PC-9 (cell line): ENCODE results near the gene DHX30.
"Not testable (repeated sequence)": the region's sequence is repeated elsewhere in the genome, so short reads cannot be mapped to it uniquely, and the experiment has no call there.

Experiments used
- EZH2 ChIP-seq: fragments of 200-600 bp; sonication (generic); IDR thresholded peaks from 2 replicates; pipeline ENCODE4 v1.8.0; 2017; ENCODE audit warnings: antibody characterized with exemption, low read depth
- TF ChIP-seq, protein P1 (sequence below): fragments of 200-600 bp; sonication (generic); conservative IDR thresholded peaks from 2 replicates; pipeline ENCODE4 v1.6.1; 2017; ENCODE audit warnings: mixed run types, antibody characterized with exemption, mild to moderate bottlenecking, moderate library complexity

DNA sequence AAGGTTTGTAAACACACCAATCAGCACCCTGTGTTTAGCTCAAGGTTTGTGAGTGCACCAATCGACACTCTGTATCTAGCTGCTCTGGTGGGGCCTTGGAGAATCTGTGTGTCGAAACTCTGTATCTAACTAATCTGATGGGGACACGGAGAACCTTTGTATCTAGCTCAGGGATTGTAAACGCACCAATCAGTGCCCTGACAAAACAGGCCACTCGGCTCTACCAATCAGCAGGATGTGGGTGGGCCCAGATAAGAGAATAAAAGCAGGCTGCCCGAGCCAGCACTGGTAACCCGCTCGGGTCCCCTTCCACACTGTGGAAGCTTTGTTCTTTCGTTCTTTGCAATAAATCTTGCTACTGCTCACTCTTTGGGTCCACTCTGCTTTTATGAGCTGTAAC is 85.1 kb downstream of the DHX30 start:
- TF ChIP-seq, protein P1, sequence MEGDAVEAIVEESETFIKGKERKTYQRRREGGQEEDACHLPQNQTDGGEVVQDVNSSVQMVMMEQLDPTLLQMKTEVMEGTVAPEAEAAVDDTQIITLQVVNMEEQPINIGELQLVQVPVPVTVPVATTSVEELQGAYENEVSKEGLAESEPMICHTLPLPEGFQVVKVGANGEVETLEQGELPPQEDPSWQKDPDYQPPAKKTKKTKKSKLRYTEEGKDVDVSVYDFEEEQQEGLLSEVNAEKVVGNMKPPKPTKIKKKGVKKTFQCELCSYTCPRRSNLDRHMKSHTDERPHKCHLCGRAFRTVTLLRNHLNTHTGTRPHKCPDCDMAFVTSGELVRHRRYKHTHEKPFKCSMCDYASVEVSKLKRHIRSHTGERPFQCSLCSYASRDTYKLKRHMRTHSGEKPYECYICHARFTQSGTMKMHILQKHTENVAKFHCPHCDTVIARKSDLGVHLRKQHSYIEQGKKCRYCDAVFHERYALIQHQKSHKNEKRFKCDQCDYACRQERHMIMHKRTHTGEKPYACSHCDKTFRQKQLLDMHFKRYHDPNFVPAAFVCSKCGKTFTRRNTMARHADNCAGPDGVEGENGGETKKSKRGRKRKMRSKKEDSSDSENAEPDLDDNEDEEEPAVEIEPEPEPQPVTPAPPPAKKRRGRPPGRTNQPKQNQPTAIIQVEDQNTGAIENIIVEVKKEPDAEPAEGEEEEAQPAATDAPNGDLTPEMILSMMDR, result not testable (repeated sequence)
- TF ChIP-seq EZH2, result not testable (repeated sequence)
